Vagina (tissue), 2 donors: ENCODE results near the gene KDM5B. TPM values are rescaled to one million over a fixed set of nuclear protein-coding genes. Genes with fewer than 3 reads are reported as not detected.

Experiments used
- DNase-seq, 2 donors: peaks; one replicate each; pipeline ENCODE4 v3.0.0-alpha.2; 2017; ENCODE audit errors: extremely low spot score in 2 of 2
- H3K27ac ChIP-seq: fragments of 200-600 bp; sonication (generic); one replicate; pipeline ENCODE4 v1.5.1; 2019
- H3K27me3 ChIP-seq: fragments of 200-600 bp; sonication (generic); one replicate; pipeline ENCODE4 v1.5.1; 2019
- H3K36me3 ChIP-seq, 2 donors: fragments of 200-600 bp; sonication (generic); one replicate each; pipeline ENCODE4 v1.5.1; 2017 to 2019
- H3K4me1 ChIP-seq: fragments of 200-600 bp; sonication (generic); one replicate; pipeline ENCODE4 v1.5.1; 2019
- H3K4me3 ChIP-seq, 2 donors: fragments of 200-600 bp; sonication (generic); 1 replicate in 1 of 2; 2 replicates in 1 of 2; pipeline ENCODE4 v1.5.1; 2016 to 2019
- H3K9me3 ChIP-seq: fragments of 200-600 bp; sonication (generic); one replicate; pipeline ENCODE4 v1.5.1; 2019
- POLR2A ChIP-seq, 2 donors: fragments of 450-650 bp; IDR thresholded peaks; one replicate each; pipeline ENCODE4 v1.6.1; 2017; ENCODE audit warnings: antibody characterized with exemption in 2 of 2, mild to moderate bottlenecking in 2 of 2, moderate library complexity in 2 of 2
- POLR2AphosphoS5 ChIP-seq, 2 donors: sonication (generic); formaldehyde crosslinking; IDR thresholded peaks; one replicate each; pipeline ENCODE4 v1.9.0; 2017; ENCODE audit warnings: antibody characterized with exemption in 2 of 2, mild to moderate bottlenecking in 2 of 2, low read depth in 1 of 2; ENCODE audit not compliant: insufficient read depth in 1 of 2
- intact Hi-C: fragments of 100-400 bp; cut with DNase I; formaldehyde crosslinking; loops from one replicate; pipeline ENCODE4 v1.15.1; 2023
- total RNA-seq: library from RNA; depleted of rRNA; stranded (reverse); fragments of >200 nt; gene quantifications from one replicate; pipeline ENCODE4 v1.2.3, GENCODE V29; 2016
- TF ChIP-seq, protein P1 (sequence below), 3 experiments: fragments of 450-650 bp in 2 of 3; fragments of 200-600 bp in 1 of 3; sonication (generic) in 1 of 3; IDR thresholded peaks; one replicate each; pipeline ENCODE4 v1.5.1; 2017 to 2019; ENCODE audit warnings: antibody characterized with exemption in 3 of 3, mild to moderate bottlenecking in 2 of 3, moderate library complexity in 2 of 3

KDM5B gene
- total RNA-seq, 1 donor from 2014 or later: 99.4 TPM

DNA sequence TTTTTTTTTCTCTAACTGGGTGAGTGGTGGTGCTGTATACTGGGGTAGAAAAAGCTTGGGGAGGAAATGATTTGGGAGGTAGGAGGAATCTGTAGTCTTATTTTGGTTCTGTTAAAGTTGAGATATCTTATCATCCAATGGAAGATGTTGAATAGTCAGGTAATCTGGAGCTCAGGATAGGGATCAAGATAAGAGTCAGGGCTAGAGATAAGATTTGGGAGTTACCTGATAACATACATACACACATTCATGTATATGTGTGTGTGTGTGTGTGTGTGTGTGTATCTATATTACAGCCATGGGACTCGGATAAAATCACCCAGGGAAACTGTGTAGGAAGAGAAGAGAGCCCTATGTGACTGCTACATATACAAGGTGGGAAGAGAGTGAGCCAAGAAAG, 10.6 kb upstream of the KDM5B start:
- no peaks in the 10 kb centered on the region for H3K4me1 ChIP-seq
- DNase-seq: no peak
- no peaks in the 10 kb centered on the region for H3K27me3 ChIP-seq
- intact Hi-C loops: loop anchor here (10.0 kb wide), 1 partner anchor 66 kb away; the partner anchor contains the start of gene RABIF
- no peak overlapping the region for H3K27ac ChIP-seq
- no peak overlapping the region for H3K4me3 ChIP-seq
- H3K36me3 ChIP-seq: no peaks in the 10 kb centered on the region
- TF ChIP-seq POLR2AphosphoS5 (IDR thresholded peaks at IDR 0.05; ENCODE audit: insufficient read depth in 1 of 2, low read depth in 1 of 2) (no peak), POLR2A (IDR thresholded peaks at IDR 0.05) (no peak)
- TF ChIP-seq, protein P1, sequence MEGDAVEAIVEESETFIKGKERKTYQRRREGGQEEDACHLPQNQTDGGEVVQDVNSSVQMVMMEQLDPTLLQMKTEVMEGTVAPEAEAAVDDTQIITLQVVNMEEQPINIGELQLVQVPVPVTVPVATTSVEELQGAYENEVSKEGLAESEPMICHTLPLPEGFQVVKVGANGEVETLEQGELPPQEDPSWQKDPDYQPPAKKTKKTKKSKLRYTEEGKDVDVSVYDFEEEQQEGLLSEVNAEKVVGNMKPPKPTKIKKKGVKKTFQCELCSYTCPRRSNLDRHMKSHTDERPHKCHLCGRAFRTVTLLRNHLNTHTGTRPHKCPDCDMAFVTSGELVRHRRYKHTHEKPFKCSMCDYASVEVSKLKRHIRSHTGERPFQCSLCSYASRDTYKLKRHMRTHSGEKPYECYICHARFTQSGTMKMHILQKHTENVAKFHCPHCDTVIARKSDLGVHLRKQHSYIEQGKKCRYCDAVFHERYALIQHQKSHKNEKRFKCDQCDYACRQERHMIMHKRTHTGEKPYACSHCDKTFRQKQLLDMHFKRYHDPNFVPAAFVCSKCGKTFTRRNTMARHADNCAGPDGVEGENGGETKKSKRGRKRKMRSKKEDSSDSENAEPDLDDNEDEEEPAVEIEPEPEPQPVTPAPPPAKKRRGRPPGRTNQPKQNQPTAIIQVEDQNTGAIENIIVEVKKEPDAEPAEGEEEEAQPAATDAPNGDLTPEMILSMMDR (IDR thresholded peaks at IDR 0.05): no peak
- H3K9me3 ChIP-seq: no peaks in the 10 kb centered on the region

DNA sequence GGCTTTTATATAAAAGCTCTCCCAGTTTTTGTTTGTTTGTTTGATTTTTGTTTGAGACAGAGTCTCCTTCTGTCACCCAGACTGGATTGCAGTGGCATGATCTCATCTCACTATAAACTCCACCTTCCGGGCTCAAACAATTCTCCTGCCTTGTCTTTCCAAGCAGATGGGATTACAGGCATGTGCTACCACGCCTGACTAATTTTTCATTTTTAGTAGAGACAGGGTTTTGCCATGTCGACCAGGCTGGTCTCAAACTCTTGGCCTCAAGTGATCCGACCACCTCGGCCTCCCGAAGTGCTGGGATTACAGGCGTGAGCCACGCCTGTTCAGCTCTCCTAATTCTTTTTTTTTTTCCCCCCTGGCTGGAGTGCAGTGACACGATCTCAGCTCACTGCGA, 6.9 kb upstream of the KDM5B start:
- Histone ChIP-seq H3K4me3 (no peak overlapping the region), H3K36me3 (no peaks in the 10 kb centered on the region), H3K27ac (no peak overlapping the region), H3K4me1 (peaks cover 13% of the 10 kb centered on the region), H3K9me3 (no peaks in the 10 kb centered on the region), H3K27me3 (no peaks in the 10 kb centered on the region)
- TF ChIP-seq POLR2A (IDR thresholded peaks at IDR 0.05): no peak
- TF ChIP-seq, protein P1 (IDR thresholded peaks at IDR 0.05): no peak
- TF ChIP-seq POLR2AphosphoS5 (IDR thresholded peaks at IDR 0.05; ENCODE audit: insufficient read depth in 1 of 2, low read depth in 1 of 2): no peak
- intact Hi-C loops: loop anchor here (10.0 kb wide), 1 partner anchor 70 kb away; the partner anchor contains the start of gene RABIF
- no peak for DNase-seq

DNA sequence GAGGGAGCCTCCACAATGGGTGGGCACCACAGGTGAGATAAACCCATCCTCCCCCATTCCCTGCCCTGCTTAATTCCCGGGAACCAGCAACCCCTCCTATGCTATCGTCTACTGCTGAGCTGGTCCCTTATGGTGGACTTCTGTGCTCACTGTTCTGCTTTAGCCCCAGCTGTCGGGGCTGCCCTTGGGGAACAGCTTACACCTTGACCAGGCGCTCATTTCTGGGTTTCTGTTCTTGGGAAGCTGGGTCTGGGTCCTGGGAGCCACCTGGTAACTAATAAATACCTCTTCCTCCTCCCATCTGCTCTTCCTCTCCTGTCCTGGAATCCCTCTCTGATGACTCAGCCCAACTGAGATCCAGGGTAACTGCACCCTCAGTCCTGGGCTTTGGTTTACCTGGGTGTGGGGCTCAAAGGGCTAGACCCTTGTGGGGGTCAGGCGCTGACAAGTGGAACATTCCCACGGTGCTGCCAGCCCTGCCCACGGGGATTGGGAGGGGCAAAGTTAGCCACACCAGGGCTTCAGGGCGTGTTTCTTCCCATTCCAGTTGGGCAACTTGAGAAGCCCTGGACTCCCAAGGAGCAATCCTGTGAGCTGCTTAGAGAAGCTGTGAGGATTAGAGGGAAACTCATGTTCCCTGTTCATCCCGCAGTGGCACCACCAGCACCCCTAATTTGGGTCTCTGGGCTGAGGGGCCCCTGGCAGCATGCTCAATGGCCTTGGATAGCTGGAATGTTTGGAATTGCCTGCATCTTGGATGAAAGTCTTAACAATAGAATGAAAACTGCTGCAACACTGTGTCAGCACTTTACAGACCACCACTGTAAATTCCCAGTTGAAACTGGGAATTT, 4.2 kb upstream of the KDM5B start:
- H3K27ac ChIP-seq: no peak overlapping the region

DNA sequence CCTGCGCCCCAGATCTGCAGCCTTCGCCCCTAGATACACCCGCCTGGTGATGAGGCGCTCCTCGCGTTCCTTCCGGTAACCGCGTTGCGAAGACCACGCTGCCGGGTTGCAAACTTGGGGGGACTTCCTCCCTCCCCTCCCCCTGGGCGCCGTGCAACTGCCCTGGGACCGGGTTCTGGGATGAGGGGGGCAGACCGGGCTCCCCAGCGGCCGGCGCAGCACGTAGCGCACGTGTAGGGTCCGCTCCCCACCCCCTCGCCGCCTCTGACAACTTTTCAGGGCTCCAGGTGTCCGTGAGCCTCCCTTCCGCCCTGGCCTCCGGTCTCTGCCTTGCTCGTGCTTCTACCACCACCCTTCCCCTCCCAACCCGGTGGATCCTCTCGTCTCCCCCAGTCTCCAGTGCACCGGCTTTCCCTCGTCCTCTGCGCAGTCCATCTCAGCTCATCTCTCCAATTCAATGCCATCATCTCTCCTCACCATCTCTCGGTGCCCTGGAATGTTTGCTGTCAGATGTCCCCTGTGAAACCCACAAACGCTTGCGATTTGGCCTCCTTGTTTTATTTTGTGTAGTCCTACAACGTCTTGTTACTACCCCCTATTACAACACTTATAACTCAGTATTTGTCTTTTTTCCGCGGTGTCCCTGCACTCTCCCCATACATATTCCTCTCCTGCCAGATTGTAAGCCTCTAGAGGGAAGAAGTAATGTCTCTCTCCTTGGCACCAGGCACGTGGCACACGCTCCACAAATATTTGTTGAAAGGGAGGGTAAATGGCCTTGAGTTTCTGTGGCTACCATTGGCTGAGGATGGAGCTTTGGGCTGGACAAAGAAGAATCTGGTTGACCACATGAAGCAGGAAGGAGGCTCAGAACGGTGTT, 3.3 kb upstream of the KDM5B start:
- DNase-seq: no peak
- Histone ChIP-seq H3K27me3 (no peaks in the 10 kb centered on the region), H3K4me3 (peak overlapping the region; percentile 72 to 81), H3K36me3 (no peaks in the 10 kb centered on the region), H3K9me3 (no peaks in the 10 kb centered on the region), H3K4me1 (peaks cover 13% of the 10 kb centered on the region), H3K27ac (peak overlapping the region; percentile 84)
- intact Hi-C loops: loop anchor here (10.0 kb wide), 1 partner anchor 73 kb away; the partner anchor contains the start of gene RABIF
- TF ChIP-seq, protein P1 (IDR thresholded peaks at IDR 0.05): no peak
- TF ChIP-seq POLR2A (IDR thresholded peaks at IDR 0.05) (no peak), POLR2AphosphoS5 (IDR thresholded peaks at IDR 0.05; ENCODE audit: insufficient read depth in 1 of 2, low read depth in 1 of 2) (no peak)

More for the DNA sequence above, 4.2 kb upstream of the KDM5B start:
- Histone ChIP-seq H3K4me1 (peaks cover 13% of the 10 kb centered on the region), H3K27me3 (no peaks in the 10 kb centered on the region), H3K36me3 (no peaks in the 10 kb centered on the region), H3K4me3 (peak overlapping the region; percentile 5 to 81), H3K9me3 (no peaks in the 10 kb centered on the region)
- no peak for TF ChIP-seq POLR2A (IDR thresholded peaks at IDR 0.05)
- TF ChIP-seq, protein P1 (IDR thresholded peaks at IDR 0.05): no peak
- peak in 1 of 2 donors; percentile 17 for TF ChIP-seq POLR2AphosphoS5 (IDR thresholded peaks at IDR 0.05; ENCODE audit: insufficient read depth in 1 of 2, low read depth in 1 of 2)
- no peak for DNase-seq
- intact Hi-C loops: loop anchor here (10.0 kb wide), 1 partner anchor 72 kb away; the partner anchor contains the start of gene RABIF
